Fibroblast of skin of scalp (primary cell): ENCODE results near the gene ELF3.
"Not testable (repeated sequence)": the region's sequence is repeated elsewhere in the genome, so short reads cannot be mapped to it uniquely, and the experiment has no call there.

Experiments used
- DNase-seq: peaks from one replicate; pipeline ENCODE4 v3.0.0-alpha.2; 2013

The ELF3 gene

DNA sequence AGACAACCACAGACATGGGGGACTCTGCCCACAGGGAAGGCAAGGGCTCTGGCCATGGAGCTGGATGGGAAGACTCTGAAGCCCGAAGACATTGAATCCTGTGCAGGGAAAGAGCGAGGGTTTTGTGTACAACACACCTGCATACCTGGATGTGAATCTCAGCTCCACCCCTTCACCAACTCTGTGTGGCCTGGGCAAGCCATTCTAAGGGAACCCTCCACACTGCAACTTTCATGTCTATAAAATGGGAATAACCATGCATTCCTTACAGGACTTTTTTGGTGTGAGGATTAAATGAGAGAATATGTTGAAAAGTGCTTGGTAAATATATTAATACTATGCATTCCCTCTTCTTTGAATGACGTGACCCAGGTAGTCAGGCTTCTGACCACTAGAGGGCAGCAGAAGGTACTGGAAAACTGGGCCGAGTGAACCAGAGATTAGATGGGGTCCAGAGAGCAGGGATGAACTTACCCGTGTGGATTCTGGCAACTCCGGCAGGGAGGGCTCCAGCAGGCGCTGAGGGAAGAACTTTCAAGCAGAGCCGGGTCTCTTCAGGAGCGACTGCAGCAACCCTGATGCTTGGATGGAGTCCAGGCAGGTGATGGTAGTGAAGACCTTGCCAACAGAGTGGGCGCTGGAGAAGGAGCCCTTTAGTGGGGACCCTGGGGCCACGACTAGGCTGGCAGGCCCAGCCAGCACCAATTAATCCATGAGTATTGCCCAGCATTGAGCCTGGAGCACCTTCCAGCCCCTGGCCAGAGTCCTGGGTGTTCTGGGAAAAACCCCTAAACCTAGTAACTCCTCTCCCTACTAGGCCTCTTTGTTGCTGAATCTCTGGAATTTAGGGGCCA lies 834 bp upstream of the ELF3 start:
- DNase-seq, result peak; percentile 80

- no peak for DNase-seq
Observed at GRCh38 chr1:202011994-202012393, 1.6 kb downstream of the ELF3 start.

- DNase-seq, result no peak
Observed at GRCh38 chr1:202012544-202013478, 2.4 kb downstream of the ELF3 start.

DNA sequence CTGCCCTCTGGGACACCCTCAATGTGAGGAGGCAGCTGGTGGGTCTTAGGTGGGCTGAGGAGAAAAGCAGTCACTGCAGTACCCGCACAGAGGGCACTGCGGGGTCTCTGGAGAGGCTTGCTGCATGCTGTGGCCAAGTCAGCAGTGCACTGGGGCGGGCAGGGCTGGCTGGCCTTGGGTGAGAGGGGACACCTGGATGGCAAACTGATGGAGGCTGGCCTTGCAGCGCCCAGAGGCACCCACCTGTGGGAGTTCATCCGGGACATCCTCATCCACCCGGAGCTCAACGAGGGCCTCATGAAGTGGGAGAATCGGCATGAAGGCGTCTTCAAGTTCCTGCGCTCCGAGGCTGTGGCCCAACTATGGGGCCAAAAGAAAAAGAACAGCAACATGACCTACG lies 3.2 kb downstream of the ELF3 start:
- no peak for DNase-seq

DNA sequence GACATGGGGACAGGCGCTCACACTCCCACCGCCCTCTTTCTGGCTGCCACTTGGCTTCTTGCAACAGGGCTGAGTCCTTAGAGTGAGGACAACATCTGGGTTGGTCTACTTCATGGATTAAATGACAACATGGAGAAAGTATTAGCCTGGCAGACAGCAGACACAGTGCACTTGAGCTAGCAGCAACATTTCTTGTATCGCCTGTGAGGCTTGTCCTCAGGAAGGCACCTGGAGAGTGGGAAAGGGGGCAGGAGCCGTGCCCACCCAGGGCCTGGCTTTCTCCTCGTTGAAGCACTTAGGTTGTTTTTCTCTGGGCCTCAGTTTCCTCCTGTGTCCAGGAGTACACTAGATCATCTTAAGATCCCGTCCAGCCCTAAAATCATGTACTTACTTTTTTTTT lies 3.7 kb downstream of the ELF3 start:
- no peak for DNase-seq

DNA sequence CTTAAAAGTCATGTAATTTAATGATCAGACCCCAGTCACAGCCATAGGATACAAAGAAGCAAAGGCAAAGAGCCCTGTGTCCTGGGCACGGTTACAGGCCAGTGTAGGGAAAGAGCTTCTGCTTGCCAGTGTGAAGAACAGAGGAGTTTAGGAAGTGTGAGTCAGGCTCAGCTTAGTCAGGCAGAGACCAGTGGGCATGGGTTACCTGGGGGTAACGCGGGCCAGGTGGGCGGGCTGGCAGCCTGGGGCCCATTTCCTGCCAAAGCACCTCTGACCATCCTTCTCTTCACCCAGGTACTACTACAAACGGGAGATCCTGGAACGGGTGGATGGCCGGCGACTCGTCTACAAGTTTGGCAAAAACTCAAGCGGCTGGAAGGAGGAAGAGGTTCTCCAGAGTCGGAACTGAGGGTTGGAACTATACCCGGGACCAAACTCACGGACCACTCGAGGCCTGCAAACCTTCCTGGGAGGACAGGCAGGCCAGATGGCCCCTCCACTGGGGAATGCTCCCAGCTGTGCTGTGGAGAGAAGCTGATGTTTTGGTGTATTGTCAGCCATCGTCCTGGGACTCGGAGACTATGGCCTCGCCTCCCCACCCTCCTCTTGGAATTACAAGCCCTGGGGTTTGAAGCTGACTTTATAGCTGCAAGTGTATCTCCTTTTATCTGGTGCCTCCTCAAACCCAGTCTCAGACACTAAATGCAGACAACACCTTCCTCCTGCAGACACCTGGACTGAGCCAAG lies 4.7 kb downstream of the ELF3 start:
- DNase-seq, result no peak

- DNase-seq, result no peak
Observed at GRCh38 chr1:202015662-202015937, 5.2 kb downstream of the ELF3 start.

GRCh38 chr1:202016022-202016810 lies 5.8 kb downstream of the ELF3 start:
- no peak for DNase-seq

GRCh38 chr1:202016811-202017748 lies 6.7 kb downstream of the ELF3 start:
- no peak for DNase-seq

- DNase-seq, result no peak
Observed at GRCh38 chr1:202017749-202018467, 7.5 kb downstream of the ELF3 start.

GRCh38 chr1:202018468-202019234 lies 8.3 kb downstream of the ELF3 start:
- no peak for DNase-seq

DNA sequence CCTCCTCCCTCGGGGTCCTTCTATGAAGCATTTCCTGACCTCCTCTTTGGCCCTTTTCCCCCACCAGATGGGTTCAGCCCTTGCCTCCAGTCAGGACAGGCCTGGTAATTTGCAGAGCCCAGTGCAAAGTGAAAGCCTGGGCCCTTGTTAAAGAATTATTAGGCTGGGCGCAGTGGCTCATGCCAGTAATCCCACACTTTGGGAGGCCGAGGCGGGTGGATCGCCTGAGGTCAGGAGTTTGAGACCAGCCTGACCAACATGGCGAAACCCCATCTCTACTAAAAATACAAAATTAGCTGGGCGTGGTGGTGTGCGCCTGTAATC lies 8.8 kb downstream of the ELF3 start:
- not testable (repeated sequence) for DNase-seq

GRCh38 chr1:202023001-202023433 lies 12.6 kb downstream of the ELF3 start:
- no peak for DNase-seq

- peak; percentile 85 for DNase-seq
Observed at GRCh38 chr1:202029171-202029665, 18.8 kb downstream of the ELF3 start.

DNA sequence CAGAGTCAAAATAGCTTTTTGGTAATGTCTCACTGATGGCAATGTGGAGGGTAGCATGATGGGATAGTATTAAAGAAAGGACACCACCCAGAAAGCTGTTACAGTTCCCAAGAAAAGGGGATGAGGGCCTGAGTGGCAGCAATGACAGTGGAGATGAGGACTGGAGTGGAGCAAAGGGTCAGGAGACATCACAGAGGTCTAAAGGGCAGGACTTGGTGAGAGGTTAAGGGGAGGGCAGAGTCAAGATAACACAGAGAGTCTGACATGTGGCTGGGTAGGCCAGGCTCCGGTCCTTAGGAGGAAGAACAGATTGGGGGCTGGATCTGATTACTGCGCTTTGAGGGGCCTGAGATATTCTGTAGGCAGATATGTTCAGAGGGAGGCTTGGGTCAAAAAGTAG lies 19.3 kb downstream of the ELF3 start:
- no peak for DNase-seq

DNA sequence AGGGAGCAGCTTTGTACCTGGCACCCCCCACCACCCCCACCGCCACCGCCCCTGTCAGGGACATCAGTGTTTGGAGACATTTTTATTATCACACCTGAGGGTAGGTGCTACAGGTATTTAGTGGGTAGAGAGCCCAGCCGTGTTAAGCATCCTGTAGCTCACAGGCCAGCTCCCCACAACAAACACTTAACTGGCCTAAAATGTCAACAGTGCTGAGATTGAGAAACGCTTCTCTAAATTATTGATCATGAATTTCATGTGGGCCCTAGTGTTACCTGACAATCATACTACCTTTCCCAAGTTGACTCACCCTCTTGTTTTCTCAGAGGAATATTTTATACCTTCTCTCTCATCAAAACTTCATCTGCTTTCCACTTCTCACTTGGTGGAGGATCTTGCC lies 21.4 kb downstream of the ELF3 start:
- no peak for DNase-seq

- DNase-seq, result no peak
Observed at GRCh38 chr1:202034149-202034682, 23.8 kb downstream of the ELF3 start.

- peak; percentile 98 for DNase-seq
Observed at GRCh38 chr1:202034683-202035462, 24.5 kb downstream of the ELF3 start.
